ENCODE data around the gene WDFY3.

Gene WDFY3

GRCh38 chr4:84917086-84917821, 49.2 kb downstream of the WDFY3 start:
- Histone ChIP-seq H3K4me2 (ENCODE audit: low read length) (no peak overlapping the region), H3K27me3 (ENCODE audit: low read depth, low read length) (no peaks in the 10 kb centered on the region), H4K20me1 (ENCODE audit: insufficient read depth, low read length) (no peaks in the 10 kb centered on the region), H2AFZ (ENCODE audit: low read depth, low read length) (no peak overlapping the region), H3K4me1 (ENCODE audit: low read length) (no peaks in the 10 kb centered on the region), H3K36me3 (replicated peaks; ENCODE audit: low read depth, low read length) (no peaks in the 10 kb centered on the region), H3K9me3 (ENCODE audit: insufficient read depth, low read length) (no peaks in the 10 kb centered on the region), H3K79me2 (ENCODE audit: low read length) (no peaks in the 10 kb centered on the region), H3K27ac (ENCODE audit: low read length) (no peak overlapping the region), H3K4me3 (ENCODE audit: low read length) (no peak overlapping the region), H3K9ac (ENCODE audit: low read length) (no peak overlapping the region)
- TF ChIP-seq EZH2phosphoT487 (IDR thresholded peaks at IDR 0.05; ENCODE audit: low read depth), result no peak
- TF ChIP-seq CTCF (IDR thresholded peaks at IDR 0.05; ENCODE audit: low read depth, low read length), result no peak

GRCh38 chr4:84916227-84916626, 50.3 kb downstream of the WDFY3 start:
- no peak overlapping the region for H2AFZ ChIP-seq (ENCODE audit: low read depth, low read length)
- no peak overlapping the region for H3K9ac ChIP-seq (ENCODE audit: low read length)
- no peak for TF ChIP-seq EZH2phosphoT487 (IDR thresholded peaks at IDR 0.05; ENCODE audit: low read depth)
- no peaks in the 10 kb centered on the region for H3K9me3 ChIP-seq (ENCODE audit: insufficient read depth, low read length)
- no peaks in the 10 kb centered on the region for H3K27me3 ChIP-seq (ENCODE audit: low read depth, low read length)
- no peaks in the 10 kb centered on the region for H3K36me3 ChIP-seq (replicated peaks; ENCODE audit: low read depth, low read length)
- H3K79me2 ChIP-seq (ENCODE audit: low read length), result no peaks in the 10 kb centered on the region
- H3K27ac ChIP-seq (ENCODE audit: low read length), result no peak overlapping the region
- no peaks in the 10 kb centered on the region for H4K20me1 ChIP-seq (ENCODE audit: insufficient read depth, low read length)
- no peaks in the 10 kb centered on the region for H3K4me1 ChIP-seq (ENCODE audit: low read length)
- H3K4me2 ChIP-seq (ENCODE audit: low read length), result no peak overlapping the region
- H3K4me3 ChIP-seq (ENCODE audit: low read length), result no peak overlapping the region

GRCh38 chr4:84915396-84915780, 51.1 kb downstream of the WDFY3 start:
- Histone ChIP-seq H3K9ac (ENCODE audit: low read length) (no peak overlapping the region), H3K27me3 (ENCODE audit: low read depth, low read length) (no peaks in the 10 kb centered on the region), H3K9me3 (ENCODE audit: insufficient read depth, low read length) (no peaks in the 10 kb centered on the region), H3K36me3 (replicated peaks; ENCODE audit: low read depth, low read length) (no peaks in the 10 kb centered on the region), H4K20me1 (ENCODE audit: insufficient read depth, low read length) (no peaks in the 10 kb centered on the region), H2AFZ (ENCODE audit: low read depth, low read length) (no peak overlapping the region), H3K27ac (ENCODE audit: low read length) (no peak overlapping the region), H3K4me3 (ENCODE audit: low read length) (no peak overlapping the region), H3K79me2 (ENCODE audit: low read length) (no peaks in the 10 kb centered on the region), H3K4me1 (ENCODE audit: low read length) (no peaks in the 10 kb centered on the region), H3K4me2 (ENCODE audit: low read length) (no peak overlapping the region)
- TF ChIP-seq EZH2phosphoT487 (IDR thresholded peaks at IDR 0.05; ENCODE audit: low read depth) (no peak), CTCF (IDR thresholded peaks at IDR 0.05; ENCODE audit: low read depth, low read length) (no peak)

- Histone ChIP-seq H3K27ac (ENCODE audit: low read length) (no peak overlapping the region), H3K4me1 (ENCODE audit: low read length) (no peaks in the 10 kb centered on the region), H3K9me3 (ENCODE audit: insufficient read depth, low read length) (no peaks in the 10 kb centered on the region), H3K36me3 (replicated peaks; ENCODE audit: low read depth, low read length) (no peaks in the 10 kb centered on the region), H3K4me3 (ENCODE audit: low read length) (no peak overlapping the region), H2AFZ (ENCODE audit: low read depth, low read length) (no peak overlapping the region), H3K9ac (ENCODE audit: low read length) (no peak overlapping the region), H3K79me2 (ENCODE audit: low read length) (no peaks in the 10 kb centered on the region), H4K20me1 (ENCODE audit: insufficient read depth, low read length) (no peaks in the 10 kb centered on the region), H3K4me2 (ENCODE audit: low read length) (no peak overlapping the region), H3K27me3 (ENCODE audit: low read depth, low read length) (no peaks in the 10 kb centered on the region)
- TF ChIP-seq CTCF (IDR thresholded peaks at IDR 0.05; ENCODE audit: low read depth, low read length), result no peak
- TF ChIP-seq EZH2phosphoT487 (IDR thresholded peaks at IDR 0.05; ENCODE audit: low read depth), result no peak
Observed at GRCh38 chr4:84914686-84915395, 51.6 kb downstream of the WDFY3 start.

All from OCI-LY3 (cell line).